Large intestine (tissue), 3 donors: ENCODE results near the gene GTF2H1. TPM values are rescaled to one million over a fixed set of nuclear protein-coding genes. Genes with fewer than 3 reads are reported as not detected.
"Not testable (repeated sequence)": the region's sequence is repeated elsewhere in the genome, so short reads cannot be mapped to it uniquely, and the experiment has no call there.

ENCODE experiments used
- DNase-seq, 2 donors: peaks; one replicate each; pipeline versions ENCODE4 v3.0.0 to v3.0.0-alpha.2; 2013
- H3K27ac ChIP-seq: one replicate; pipeline ENCODE4 v1.5.1; 2013; ENCODE audit warnings: low read length
- H3K27me3 ChIP-seq: 2 replicates; pipeline ENCODE4 v1.6.1; 2013; ENCODE audit warnings: low read length; ENCODE audit not compliant: control insufficient read depth, insufficient read depth
- H3K36me3 ChIP-seq: 2 replicates; pipeline ENCODE4 v1.6.1; 2013; ENCODE audit warnings: low read length; ENCODE audit not compliant: control insufficient read depth, insufficient read depth
- H3K4me1 ChIP-seq: one replicate; pipeline ENCODE4 v1.6.1; 2013; ENCODE audit warnings: low read length; ENCODE audit not compliant: control insufficient read depth, insufficient read depth
- H3K4me3 ChIP-seq: one replicate; pipeline ENCODE4 v1.5.1; 2013; ENCODE audit warnings: low read length
- H3K9me3 ChIP-seq: one replicate; pipeline ENCODE4 v1.6.1; 2013; ENCODE audit warnings: mild to moderate bottlenecking, low read depth, low read length, moderate library complexity; ENCODE audit not compliant: control insufficient read depth
- WGBS: methylation state at CpG from one replicate; pipeline ENCODE4 v1.1.5; 2013; ENCODE audit warnings: low lambda C conversion rate; ENCODE audit not compliant: insufficient coverage; 5-methylcytosine and 5-hydroxymethylcytosine counted together
- polyA plus RNA-seq: library from polyadenylated mRNA; unstranded; fragments of 120-200 nt; gene quantifications from one replicate; pipeline ENCODE4 v1.2.1, GENCODE V29; 2013

Gene GTF2H1
- polyA plus RNA-seq, 1 donor = 64.5 TPM

DNA sequence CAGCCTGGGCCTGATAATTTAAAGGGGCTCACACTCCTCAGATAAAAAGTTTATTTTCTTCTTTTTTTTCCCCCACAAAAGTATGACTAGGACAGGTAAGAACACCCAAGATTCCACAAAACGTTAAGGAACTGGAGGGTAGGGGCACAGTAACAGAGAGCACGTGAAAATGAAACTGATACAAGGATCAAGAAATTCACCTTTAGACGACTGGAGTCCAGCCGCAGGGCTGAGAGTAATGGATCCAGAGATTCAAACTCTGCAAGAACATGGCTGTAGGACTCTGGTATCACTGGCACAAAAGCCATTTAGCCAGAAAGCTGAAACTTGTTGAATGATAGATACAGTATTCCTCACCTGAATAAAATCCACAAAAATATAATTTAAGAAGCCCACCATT, 4.8 kb upstream of the GTF2H1 start:
- no peak overlapping the region for H3K4me3 ChIP-seq
- H3K36me3 ChIP-seq = peaks cover 3% of the 10 kb centered on the region
- H3K27me3 ChIP-seq = no peaks in the 10 kb centered on the region
- no peaks in the 10 kb centered on the region for H3K4me1 ChIP-seq
- WGBS = no CpG with 5 or more reads among the region's 4 CpGs
- DNase-seq = peak in 1 of 2 donors; percentile 57
- H3K27ac ChIP-seq = no peak overlapping the region
- no peaks in the 10 kb centered on the region for H3K9me3 ChIP-seq

GRCh38 chr11:18319914-18320313, 2.5 kb upstream of the GTF2H1 start:
- Histone ChIP-seq H3K27ac (no peak overlapping the region), H3K27me3 (no peaks in the 10 kb centered on the region), H3K9me3 (no peaks in the 10 kb centered on the region), H3K36me3 (peaks cover 6% of the 10 kb centered on the region), H3K4me1 (peaks cover 12% of the 10 kb centered on the region), H3K4me3 (no peak overlapping the region)
- 90% methylated on average over 2 of the region's 3 CpGs for WGBS
- DNase-seq = peak in 1 of 2 donors; percentile 6

DNA sequence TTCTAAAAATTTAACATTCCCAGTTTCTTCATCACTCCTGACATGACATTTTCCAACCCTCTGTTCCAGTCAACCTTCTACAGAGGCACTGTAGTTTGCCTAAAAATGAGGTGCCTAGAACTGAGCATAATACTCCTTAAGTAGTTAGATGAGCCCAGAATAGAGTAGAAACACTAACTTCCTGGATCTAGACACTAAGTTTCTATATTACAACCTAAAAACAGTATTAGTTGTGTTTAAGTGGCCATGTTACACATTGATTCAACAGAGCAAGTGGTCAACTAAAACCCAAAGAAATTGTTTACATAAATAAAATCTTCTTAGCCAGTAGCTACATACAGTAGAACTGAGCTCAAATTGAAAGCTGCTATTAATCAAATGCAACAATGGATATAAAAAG, 1.8 kb upstream of the GTF2H1 start:
- DNase-seq = no peak
- H3K27me3 ChIP-seq = no peaks in the 10 kb centered on the region
- H3K4me1 ChIP-seq = peaks cover 12% of the 10 kb centered on the region
- H3K27ac ChIP-seq = peak overlapping the region; percentile 95
- peaks cover 8% of the 10 kb centered on the region for H3K36me3 ChIP-seq
- no peaks in the 10 kb centered on the region for H3K9me3 ChIP-seq
- peak overlapping the region; percentile 84 for H3K4me3 ChIP-seq

- H3K4me1 ChIP-seq = peaks cover 12% of the 10 kb centered on the region
- peaks cover 5% of the 10 kb centered on the region for H3K36me3 ChIP-seq
- H3K4me3 ChIP-seq = peak overlapping the region; percentile 84
- DNase-seq = no peak
- no peaks in the 10 kb centered on the region for H3K27me3 ChIP-seq
- 0% methylated on average over 2 of the region's 4 CpGs for WGBS
- no peaks in the 10 kb centered on the region for H3K9me3 ChIP-seq
- peak overlapping the region; percentile 95 for H3K27ac ChIP-seq
Observed at GRCh38 chr11:18321578-18321968, 794 bp upstream of the GTF2H1 start.

DNA sequence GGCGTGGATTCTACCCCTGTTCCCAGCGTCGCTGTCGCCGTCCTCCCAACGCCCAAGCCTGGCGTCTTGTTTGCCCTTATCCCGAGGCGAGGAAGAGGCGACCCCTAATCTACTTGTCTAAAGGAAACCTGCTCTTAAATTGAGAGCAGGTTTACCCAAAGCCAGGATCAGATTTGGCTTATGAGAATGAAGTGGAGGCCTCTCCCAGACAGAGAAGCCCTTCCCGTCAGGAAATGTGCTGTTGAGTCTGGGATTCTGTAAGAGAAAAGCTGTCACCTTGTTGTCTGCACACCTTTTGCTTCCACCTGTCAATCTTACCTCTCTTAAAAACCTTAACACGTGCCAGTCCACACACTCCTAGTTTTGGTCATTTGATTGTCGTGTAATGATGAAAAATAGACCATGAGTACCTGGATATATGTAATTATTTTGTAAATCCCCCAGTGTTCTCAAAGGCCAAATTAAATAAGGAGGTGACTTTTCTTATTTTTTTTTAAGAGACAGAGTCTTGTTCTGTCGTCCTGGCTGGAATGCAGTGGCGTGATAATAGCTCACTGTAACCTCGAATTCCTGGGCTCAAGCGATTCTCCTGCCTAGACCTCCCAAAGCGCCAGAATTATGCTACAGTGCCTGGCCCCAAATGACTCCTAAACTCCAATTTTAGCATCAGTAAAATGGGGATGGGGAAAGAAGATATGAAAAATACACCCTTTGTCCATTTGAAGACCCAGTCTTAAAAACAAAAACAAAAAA, 627 bp downstream of the GTF2H1 start:
- peak overlapping the region; percentile 84 for H3K4me3 ChIP-seq
- peak overlapping the region; percentile 53 for H3K27ac ChIP-seq
- H3K4me1 ChIP-seq = peaks cover 12% of the 10 kb centered on the region
- DNase-seq = peak in 1 of 2 donors; percentile 36
- no peaks in the 10 kb centered on the region for H3K9me3 ChIP-seq
- H3K36me3 ChIP-seq = peaks cover 11% of the 10 kb centered on the region
- no peaks in the 10 kb centered on the region for H3K27me3 ChIP-seq
- WGBS = 0% methylated on average over 1 of the region's 18 CpGs

- DNase-seq = not testable (repeated sequence)
Observed at GRCh38 chr11:18323881-18324280, 1.5 kb downstream of the GTF2H1 start.

DNA sequence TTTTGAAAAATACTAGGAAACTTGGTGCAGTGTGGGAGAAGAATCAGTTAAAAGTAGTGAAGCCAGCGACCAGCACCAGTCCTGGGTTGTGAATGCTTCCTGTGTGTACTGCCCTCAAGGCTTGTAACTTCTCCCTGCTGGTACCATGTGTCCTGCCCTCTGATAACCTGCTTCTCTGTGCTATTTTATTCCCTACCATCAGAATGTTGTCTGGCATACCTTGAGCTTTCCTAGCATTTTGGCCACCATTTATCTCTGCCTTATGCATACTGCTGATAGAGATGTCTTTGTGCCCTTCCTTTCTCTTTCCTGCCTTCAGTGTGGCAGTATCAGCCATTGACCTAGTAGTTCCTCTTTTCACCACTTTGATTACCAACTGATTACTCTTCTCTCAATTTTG, 2.0 kb downstream of the GTF2H1 start:
- Histone ChIP-seq H3K36me3 (peaks cover 15% of the 10 kb centered on the region), H3K4me1 (peaks cover 12% of the 10 kb centered on the region), H3K27me3 (no peaks in the 10 kb centered on the region), H3K9me3 (no peaks in the 10 kb centered on the region), H3K27ac (no peak overlapping the region), H3K4me3 (no peak overlapping the region)
- DNase-seq = no peak
- WGBS = no CpG with 5 or more reads among the region's 1 CpG

More at GRCh38 chr11:18323881-18324280, 1.5 kb downstream of the GTF2H1 start:
- H3K36me3 ChIP-seq = peaks cover 11% of the 10 kb centered on the region
- no CpG with 5 or more reads among the region's 11 CpGs for WGBS
- H3K4me3 ChIP-seq = peak overlapping the region; percentile 84
- peaks cover 12% of the 10 kb centered on the region for H3K4me1 ChIP-seq
- H3K9me3 ChIP-seq, H3K27me3 ChIP-seq, H3K27ac ChIP-seq: not testable (repeated sequence)

GRCh38 chr11:18329196-18329870, 7.0 kb downstream of the GTF2H1 start:
- H3K4me3 ChIP-seq = no peak overlapping the region
- H3K4me1 ChIP-seq = peaks cover 4% of the 10 kb centered on the region
- DNase-seq = no peak
- H3K27ac ChIP-seq = no peak overlapping the region
- 94% methylated on average over 2 of the region's 5 CpGs for WGBS
- H3K36me3 ChIP-seq = peaks cover 41% of the 10 kb centered on the region
- H3K27me3 ChIP-seq = no peaks in the 10 kb centered on the region
- H3K9me3 ChIP-seq = no peaks in the 10 kb centered on the region

DNA sequence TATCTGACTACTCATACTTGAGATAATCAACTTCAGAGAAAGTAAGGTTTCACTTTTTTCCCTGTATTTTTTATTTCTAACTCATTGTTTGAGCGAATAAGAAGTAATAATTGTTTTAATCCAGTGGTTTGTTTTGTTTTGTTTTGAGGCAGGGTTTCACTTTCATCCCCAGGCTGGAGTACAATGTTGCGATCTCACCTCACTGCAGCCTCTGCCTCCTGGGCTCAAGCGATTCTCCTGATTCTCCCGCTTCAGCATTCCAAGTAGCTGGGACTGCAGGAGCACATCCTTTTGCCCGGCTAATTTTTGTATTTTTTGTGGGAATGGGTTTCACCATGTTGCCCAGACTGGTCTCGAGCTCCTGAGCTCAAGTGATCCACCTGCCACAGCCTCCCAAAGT, 8.6 kb downstream of the GTF2H1 start:
- H3K27me3 ChIP-seq = no peaks in the 10 kb centered on the region
- no peak for DNase-seq
- WGBS = 100% methylated on average over 2 of the region's 6 CpGs
- no peak overlapping the region for H3K4me3 ChIP-seq
- H3K27ac ChIP-seq = no peak overlapping the region
- no peaks in the 10 kb centered on the region for H3K9me3 ChIP-seq
- peaks cover 47% of the 10 kb centered on the region for H3K36me3 ChIP-seq
- H3K4me1 ChIP-seq = no peaks in the 10 kb centered on the region

DNA sequence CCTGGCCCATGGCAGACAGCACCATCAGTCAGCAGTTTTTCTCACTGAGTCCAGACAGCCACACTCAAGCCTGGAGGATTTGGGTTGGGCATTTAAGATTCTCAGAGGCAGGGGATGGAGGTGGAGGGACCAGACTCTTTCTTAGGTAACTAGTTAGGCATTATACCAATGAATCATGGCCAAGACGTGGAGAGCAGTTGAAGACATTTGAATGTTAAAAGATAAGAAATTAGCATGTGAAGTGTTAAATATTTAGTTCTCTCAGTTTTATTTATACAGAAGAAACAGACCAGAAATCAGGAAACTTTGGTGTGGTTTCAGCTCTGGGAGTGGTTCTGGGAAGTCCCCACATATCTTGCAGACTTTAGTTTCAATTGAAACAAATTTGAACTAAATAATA, 9.9 kb downstream of the GTF2H1 start:
- WGBS = 60% methylated on average over 1 of the region's 1 CpG

More for the DNA sequence above, 9.9 kb downstream of the GTF2H1 start:
- DNase-seq = no peak
- H3K27ac ChIP-seq = no peak overlapping the region
- no peaks in the 10 kb centered on the region for H3K4me1 ChIP-seq
- H3K4me3 ChIP-seq = no peak overlapping the region
- H3K36me3 ChIP-seq = peaks cover 59% of the 10 kb centered on the region
- no peaks in the 10 kb centered on the region for H3K27me3 ChIP-seq
- no peaks in the 10 kb centered on the region for H3K9me3 ChIP-seq
